ENCODE data around the gene BCAP31. TPM values are rescaled to one million over a fixed set of nuclear protein-coding genes. Genes with fewer than 3 reads are reported as not detected.

Gene BCAP31
- polyA plus RNA-seq (2013, experiment 1 of 4), result 109 TPM
- polyA plus RNA-seq (2013, experiment 2 of 4), result 108 TPM
- 76.1 TPM for polyA plus RNA-seq (2013, experiment 3 of 4)
- polyA plus RNA-seq (2013, experiment 4 of 4), result 84.9 TPM

DNA sequence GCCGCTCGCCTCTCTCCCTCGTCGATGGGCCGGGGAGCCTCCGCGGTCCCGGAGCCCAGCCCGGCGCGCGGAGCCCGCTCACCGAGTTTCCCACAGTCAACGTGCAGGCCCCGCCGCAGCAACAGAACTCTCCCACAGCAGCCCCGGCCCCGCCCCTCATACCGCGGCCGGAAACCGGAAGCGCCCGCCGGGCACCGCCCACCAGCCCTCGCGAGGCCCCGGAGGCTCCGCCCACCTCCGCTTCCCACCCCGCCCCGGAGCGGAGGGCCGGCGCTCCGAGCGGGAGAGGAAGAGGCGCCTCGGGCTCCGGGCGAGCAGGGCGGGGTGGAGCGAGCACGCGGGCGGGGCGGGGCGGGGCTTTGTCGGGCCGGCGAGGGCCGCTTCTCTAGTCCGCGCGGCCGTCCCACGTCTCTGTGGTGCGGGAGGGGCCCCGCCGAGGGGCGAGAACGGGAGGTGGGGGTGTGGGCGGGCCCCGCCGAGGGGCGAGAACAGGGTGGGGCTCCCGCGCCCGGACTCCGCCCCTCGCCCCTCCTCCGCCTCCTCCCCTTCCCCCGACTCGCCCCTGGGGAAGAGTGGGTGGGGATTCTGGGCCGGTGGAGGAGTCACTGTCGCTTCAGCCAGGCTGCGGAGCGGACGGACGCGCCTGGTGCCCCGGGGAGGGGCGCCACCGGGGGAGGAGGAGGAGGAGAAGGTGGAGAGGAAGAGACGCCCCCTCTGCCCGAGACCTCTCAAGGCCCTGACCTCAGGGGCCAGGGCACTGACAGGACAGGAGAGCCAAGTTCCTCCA is at the start of gene BCAP31, which contains the start of gene ABCD1:
BCAP31 (minus strand) TSS at position 136 of the 787 bp plus-strand sequence. CDS start 1,143 bp downstream, outside the sequence.
ABCD1 (plus strand) TSS at position 605 of the 787 bp plus-strand sequence. CDS start 411 bp downstream, outside the sequence.
- Histone ChIP-seq H3K4me3 (ENCODE audit: insufficient read depth, low read depth, low read length) (peak within 1 kb of the TSS; percentile 65), H3K36me3 (ENCODE audit: control insufficient read depth, insufficient read depth, low read length) (no peaks in the 10 kb centered on the region), H3K27ac (ENCODE audit: insufficient read depth, low read depth, low read length, poor library complexity, severe bottlenecking) (peak within 1 kb of the TSS; percentile 26), H3K9me3 (ENCODE audit: control insufficient read depth, low read length) (no peaks in the 10 kb centered on the region), H3K4me1 (ENCODE audit: control insufficient read depth, insufficient read depth, low read length) (peaks cover 9% of the 10 kb centered on the region), H3K27me3 (ENCODE audit: control insufficient read depth, insufficient read depth, low read length, poor library complexity, severe bottlenecking) (no peaks in the 10 kb centered on the region)
- WGBS, 2 experiments, result 0% methylated on average over 77 to 86 of the region's 88 CpGs

DNA sequence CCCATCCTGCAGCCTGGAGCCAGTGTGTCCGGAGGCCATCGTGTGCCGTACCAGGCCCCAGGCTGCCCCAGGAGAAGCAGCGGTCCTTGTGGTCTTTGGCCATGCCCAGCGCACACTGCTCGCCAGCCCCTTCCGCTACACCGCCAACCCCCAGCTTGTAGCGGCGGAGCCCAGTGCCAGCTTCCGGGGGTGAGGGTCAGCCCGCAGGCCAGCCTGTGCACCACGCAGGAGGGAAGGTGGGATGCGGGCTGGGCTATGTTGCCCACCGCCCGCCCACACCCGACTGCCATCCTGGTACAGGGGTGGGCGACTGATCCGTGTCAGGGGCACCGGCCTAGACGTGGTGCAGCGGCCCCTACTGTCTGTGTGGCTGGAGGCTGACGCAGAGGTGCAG is 49.0 kb upstream of the BCAP31 start:
- no peaks in the 10 kb centered on the region for H3K4me1 ChIP-seq (ENCODE audit: control insufficient read depth, insufficient read depth, low read length)
- WGBS, 2 experiments, result 96% methylated on average over 23 of the region's 23 CpGs
- H3K36me3 ChIP-seq (ENCODE audit: control insufficient read depth, insufficient read depth, low read length), result no peaks in the 10 kb centered on the region
- no peak overlapping the region for H3K27ac ChIP-seq (ENCODE audit: insufficient read depth, low read depth, low read length, poor library complexity, severe bottlenecking)
- no peak overlapping the region for H3K4me3 ChIP-seq (ENCODE audit: insufficient read depth, low read depth, low read length)
- no peaks in the 10 kb centered on the region for H3K9me3 ChIP-seq (ENCODE audit: control insufficient read depth, low read length)
- no peaks in the 10 kb centered on the region for H3K27me3 ChIP-seq (ENCODE audit: control insufficient read depth, insufficient read depth, low read length, poor library complexity, severe bottlenecking)

DNA sequence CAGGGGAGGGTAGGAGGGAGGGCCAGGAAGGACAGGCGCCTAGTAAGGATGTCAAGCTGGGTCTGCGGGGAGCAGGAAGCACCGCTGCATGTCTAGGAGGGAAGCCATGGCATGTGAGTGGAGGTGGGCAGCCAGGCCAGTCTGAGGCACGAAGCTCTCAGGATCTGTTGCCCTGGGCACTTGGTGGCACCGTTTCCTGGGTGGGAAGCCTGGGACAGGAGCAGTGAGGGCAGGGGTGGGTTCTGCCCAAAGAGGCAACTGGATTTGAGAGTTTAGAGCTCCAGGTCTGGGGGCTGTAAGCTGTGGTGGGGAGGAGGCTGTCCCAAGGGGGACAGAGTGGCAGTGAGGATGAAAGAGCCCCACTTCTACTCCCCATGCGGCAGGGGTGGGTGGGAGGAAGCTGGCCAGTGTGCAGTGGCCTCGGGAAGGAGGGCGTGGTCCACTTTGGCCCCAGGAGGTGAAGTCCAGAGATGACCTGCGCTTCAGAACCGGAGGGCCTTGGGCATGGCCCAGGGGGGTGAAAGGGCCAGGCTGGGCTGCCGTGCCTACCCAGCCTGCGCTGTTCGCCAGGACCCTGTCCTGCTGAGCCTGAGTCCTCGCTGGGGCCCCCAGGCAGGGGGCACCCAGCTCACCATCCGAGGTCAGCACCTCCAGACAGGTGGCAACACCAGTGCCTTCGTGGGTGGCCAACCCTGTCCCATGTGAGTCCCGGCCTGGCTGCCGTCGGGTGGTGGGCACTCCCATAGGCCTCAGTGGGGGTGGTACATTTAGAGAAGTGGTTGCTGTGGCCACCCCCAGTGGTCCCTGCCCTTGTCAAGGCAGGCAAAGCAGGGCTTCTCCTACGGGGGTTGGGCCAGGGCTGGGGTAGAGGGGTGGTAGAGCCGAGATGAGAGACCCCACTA is 48.4 kb upstream of the BCAP31 start:
- no peaks in the 10 kb centered on the region for H3K27me3 ChIP-seq (ENCODE audit: control insufficient read depth, insufficient read depth, low read length, poor library complexity, severe bottlenecking)
- no peaks in the 10 kb centered on the region for H3K4me1 ChIP-seq (ENCODE audit: control insufficient read depth, insufficient read depth, low read length)
- no peak overlapping the region for H3K4me3 ChIP-seq (ENCODE audit: insufficient read depth, low read depth, low read length)
- H3K36me3 ChIP-seq (ENCODE audit: control insufficient read depth, insufficient read depth, low read length), result no peaks in the 10 kb centered on the region
- no peak overlapping the region for H3K27ac ChIP-seq (ENCODE audit: insufficient read depth, low read depth, low read length, poor library complexity, severe bottlenecking)
- WGBS, 2 experiments, result 88 to 90% methylated on average over 21 of the region's 21 CpGs
- H3K9me3 ChIP-seq (ENCODE audit: control insufficient read depth, low read length), result no peaks in the 10 kb centered on the region

DNA sequence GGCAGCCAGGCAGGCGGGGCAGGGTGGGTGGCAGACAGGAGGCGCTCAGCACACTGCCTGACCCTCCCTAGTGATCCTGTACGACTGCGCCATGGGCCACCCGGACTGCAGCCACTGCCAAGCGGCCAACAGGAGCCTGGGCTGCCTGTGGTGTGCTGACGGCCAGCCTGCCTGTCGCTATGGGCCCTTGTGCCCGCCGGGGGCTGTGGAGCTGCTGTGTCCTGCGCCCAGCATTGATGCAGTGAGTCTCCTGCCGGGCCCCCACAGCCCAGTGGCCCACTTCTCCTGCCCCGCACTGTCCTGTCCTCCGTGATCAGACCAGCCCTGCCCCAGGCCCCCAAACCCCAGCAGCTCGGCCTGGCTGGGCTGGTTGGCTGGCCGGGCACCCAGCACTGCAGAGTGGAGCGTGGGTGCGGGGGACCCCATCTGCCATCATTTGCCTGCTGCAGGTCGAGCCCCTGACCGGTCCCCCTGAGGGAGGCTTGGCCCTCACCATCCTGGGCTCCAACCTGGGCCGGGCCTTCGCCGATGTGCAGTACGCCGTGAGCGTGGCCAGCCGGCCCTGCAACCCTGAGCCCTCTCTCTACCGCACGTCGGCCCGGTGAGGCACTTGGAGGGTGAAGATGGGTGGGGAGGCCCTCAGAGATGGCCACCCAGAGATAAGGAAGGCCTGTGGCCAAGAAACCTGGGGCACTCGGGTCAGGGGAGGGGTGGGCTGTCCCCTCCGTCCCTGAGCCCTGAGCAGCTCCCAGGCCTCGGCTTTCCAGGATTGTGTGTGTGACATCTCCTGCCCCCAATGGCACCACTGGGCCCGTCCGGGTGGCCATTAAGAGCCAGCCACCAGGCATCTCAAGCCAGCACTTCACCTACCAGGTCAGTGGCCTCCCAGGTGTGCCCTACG is 47.5 kb upstream of the BCAP31 start:
- Histone ChIP-seq H3K27ac (ENCODE audit: insufficient read depth, low read depth, low read length, poor library complexity, severe bottlenecking) (no peak overlapping the region), H3K4me3 (ENCODE audit: insufficient read depth, low read depth, low read length) (no peak overlapping the region), H3K9me3 (ENCODE audit: control insufficient read depth, low read length) (no peaks in the 10 kb centered on the region), H3K4me1 (ENCODE audit: control insufficient read depth, insufficient read depth, low read length) (peaks cover under 1% of the 10 kb centered on the region), H3K36me3 (ENCODE audit: control insufficient read depth, insufficient read depth, low read length) (no peaks in the 10 kb centered on the region), H3K27me3 (ENCODE audit: control insufficient read depth, insufficient read depth, low read length, poor library complexity, severe bottlenecking) (no peaks in the 10 kb centered on the region)
- 91% methylated on average over 37 of the region's 37 CpGs for WGBS, 2 experiments

DNA sequence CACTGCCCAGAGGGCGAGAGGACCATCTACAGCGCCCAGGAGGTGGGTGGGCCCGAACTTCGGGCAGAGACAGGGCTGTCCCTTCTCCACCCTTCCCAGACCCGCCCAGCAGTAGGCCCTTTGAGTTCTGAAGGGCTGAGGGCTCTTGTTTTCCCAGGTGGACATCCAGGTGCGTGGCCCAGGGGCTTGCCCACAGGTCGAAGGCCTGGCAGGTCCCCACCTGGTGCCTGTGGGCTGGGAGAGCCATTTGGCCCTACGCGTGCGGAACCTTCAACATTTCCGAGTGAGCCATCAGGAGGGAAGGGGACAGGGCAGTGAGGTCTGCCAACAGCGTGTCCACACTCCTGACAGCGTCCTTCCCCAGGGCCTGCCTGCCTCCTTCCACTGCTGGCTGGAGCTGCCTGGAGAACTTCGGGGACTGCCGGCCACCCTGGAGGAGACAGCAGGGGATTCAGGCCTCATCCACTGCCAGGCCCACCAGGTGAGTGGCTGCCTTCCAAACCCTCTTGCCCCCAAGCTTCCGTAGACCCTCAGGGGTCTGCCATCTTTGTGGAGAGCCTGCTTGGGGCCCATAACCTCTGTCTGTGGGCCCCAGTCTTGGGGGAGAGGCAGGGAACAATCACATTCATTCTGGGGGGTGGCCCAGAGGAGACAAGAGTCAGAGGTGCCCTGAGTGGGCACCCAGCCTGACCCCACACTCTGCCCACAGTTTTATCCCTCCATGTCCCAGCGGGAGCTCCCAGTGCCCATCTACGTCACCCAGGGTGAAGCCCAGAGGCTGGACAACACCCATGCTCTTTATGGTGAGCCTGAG is 46.6 kb upstream of the BCAP31 start:
- Histone ChIP-seq H3K4me3 (ENCODE audit: insufficient read depth, low read depth, low read length) (no peak overlapping the region), H3K36me3 (ENCODE audit: control insufficient read depth, insufficient read depth, low read length) (no peaks in the 10 kb centered on the region), H3K4me1 (ENCODE audit: control insufficient read depth, insufficient read depth, low read length) (peaks cover 4% of the 10 kb centered on the region), H3K9me3 (ENCODE audit: control insufficient read depth, low read length) (no peaks in the 10 kb centered on the region), H3K27ac (ENCODE audit: insufficient read depth, low read depth, low read length, poor library complexity, severe bottlenecking) (no peak overlapping the region), H3K27me3 (ENCODE audit: control insufficient read depth, insufficient read depth, low read length, poor library complexity, severe bottlenecking) (no peaks in the 10 kb centered on the region)
- WGBS, 2 experiments, result 94 to 95% methylated on average over 18 of the region's 18 CpGs

DNA sequence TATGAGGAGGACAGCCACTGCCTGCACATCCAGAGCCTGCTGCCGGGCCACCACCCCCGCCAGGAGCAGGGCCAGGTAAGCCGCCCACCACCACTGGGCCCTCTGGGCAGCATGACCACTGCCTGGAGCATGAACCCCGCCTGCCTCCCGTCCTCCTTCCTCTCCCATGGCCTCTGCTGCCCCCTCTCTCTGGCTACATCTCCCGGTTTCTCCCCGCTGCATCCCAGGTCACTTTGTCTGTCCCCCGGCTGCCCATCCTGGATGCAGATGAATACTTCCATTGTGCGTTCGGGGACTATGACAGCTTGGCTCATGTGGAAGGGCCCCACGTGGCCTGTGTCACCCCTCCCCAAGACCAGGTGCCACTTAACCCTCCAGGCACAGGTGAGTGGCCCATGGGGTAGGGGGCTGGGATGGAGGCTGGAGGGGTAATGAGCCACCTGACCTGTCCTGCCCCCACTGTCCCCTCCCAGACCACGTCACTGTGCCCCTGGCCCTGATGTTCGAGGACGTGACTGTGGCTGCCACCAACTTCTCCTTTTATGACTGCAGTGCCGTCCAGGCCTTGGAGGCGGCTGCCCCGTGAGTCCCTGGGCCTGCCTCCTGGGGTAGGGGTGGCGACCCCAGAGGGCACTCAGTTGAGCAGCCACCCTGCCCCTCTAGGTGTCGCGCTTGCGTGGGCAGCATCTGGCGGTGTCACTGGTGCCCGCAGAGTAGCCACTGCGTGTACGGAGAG is 45.8 kb upstream of the BCAP31 start:
- 89 to 91% methylated on average over 25 of the region's 25 CpGs for WGBS, 2 experiments
- Histone ChIP-seq H3K27ac (ENCODE audit: insufficient read depth, low read depth, low read length, poor library complexity, severe bottlenecking) (no peak overlapping the region), H3K4me1 (ENCODE audit: control insufficient read depth, insufficient read depth, low read length) (peaks cover 11% of the 10 kb centered on the region), H3K27me3 (ENCODE audit: control insufficient read depth, insufficient read depth, low read length, poor library complexity, severe bottlenecking) (no peaks in the 10 kb centered on the region), H3K9me3 (ENCODE audit: control insufficient read depth, low read length) (no peaks in the 10 kb centered on the region), H3K4me3 (ENCODE audit: insufficient read depth, low read depth, low read length) (no peak overlapping the region), H3K36me3 (ENCODE audit: control insufficient read depth, insufficient read depth, low read length) (no peaks in the 10 kb centered on the region)

DNA sequence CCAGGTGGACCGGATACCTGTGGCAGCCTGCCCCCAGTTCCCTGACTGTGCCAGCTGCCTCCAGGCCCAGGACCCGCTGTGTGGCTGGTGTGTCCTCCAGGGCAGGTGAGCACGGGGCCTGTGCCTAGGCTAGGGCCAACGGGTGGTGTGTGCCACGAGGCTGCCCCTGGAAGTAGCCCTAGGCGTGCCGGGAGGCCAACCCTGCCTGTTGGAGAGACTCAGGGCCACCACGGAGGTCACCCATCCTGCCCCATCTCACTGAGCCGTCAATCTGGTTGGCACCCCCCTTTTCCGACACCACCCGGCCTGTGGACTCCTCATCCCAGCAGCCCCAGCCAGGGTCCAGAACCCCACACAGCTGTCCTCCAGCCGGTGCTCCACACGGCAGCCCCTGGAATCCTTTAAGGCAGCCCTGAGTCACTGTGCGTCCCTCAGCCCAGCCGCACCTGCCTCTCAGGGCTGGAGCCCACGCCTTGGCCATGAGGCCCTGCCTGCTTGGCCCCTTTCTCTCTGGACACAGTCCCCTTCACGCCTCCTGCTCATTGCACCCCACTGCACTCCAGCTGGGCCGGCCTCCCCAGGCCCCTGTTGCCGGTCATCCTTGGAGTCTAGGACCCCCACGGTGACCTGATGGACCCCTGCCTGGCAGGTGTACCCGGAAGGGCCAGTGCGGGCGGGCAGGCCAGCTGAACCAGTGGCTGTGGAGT is 45.1 kb upstream of the BCAP31 start:
- no peak overlapping the region for H3K27ac ChIP-seq (ENCODE audit: insufficient read depth, low read depth, low read length, poor library complexity, severe bottlenecking)
- H3K4me3 ChIP-seq (ENCODE audit: insufficient read depth, low read depth, low read length), result no peak overlapping the region
- no peaks in the 10 kb centered on the region for H3K9me3 ChIP-seq (ENCODE audit: control insufficient read depth, low read length)
- peaks cover 15% of the 10 kb centered on the region for H3K4me1 ChIP-seq (ENCODE audit: control insufficient read depth, insufficient read depth, low read length)
- WGBS, 2 experiments, result 93% methylated on average over 23 of the region's 23 CpGs
- H3K36me3 ChIP-seq (ENCODE audit: control insufficient read depth, insufficient read depth, low read length), result no peaks in the 10 kb centered on the region
- no peaks in the 10 kb centered on the region for H3K27me3 ChIP-seq (ENCODE audit: control insufficient read depth, insufficient read depth, low read length, poor library complexity, severe bottlenecking)

DNA sequence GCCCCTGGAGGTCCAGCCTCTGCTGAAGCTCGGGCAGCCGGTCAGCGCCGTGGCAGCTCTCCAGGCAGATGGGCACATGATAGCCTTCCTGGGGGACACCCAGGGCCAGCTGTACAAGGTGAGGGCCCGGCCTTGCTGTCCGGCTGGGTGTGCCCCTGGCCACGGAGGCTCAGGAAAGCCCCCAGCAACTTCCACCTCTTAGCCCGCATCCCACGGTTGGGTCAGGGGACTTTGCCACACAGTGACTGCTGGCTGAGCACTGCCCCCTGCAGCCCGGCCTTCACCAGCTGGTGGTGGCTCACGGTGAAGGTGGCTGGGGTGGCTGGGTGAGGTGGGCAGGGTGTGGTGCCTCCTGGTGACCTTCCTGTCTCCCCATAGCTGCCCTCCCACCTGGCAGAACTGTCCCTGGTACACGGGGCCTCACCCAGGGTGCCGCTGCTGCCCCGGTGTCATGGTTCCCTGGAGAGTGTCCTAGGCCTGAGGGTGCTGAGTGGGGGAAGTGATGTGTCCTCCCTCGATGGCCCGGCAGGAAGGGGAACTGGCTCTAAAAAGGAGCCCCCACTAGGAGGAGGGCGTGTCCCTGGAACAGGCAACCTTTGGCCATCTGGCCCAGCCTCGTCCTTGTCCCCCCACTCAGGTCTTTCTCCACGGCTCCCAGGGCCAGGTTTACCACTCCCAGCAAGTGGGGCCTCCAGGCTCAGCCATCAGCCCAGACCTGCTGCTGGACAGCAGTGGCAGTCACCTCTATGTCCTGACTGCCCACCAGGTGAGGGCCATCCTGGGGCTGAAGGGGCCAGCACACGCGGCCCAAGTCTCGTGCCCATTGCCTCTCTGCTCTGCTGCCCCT is 44.3 kb upstream of the BCAP31 start:
- H3K4me3 ChIP-seq (ENCODE audit: insufficient read depth, low read depth, low read length), result no peak overlapping the region
- H3K36me3 ChIP-seq (ENCODE audit: control insufficient read depth, insufficient read depth, low read length), result no peaks in the 10 kb centered on the region
- 88 to 93% methylated on average over 22 of the region's 22 CpGs for WGBS, 2 experiments
- H3K27ac ChIP-seq (ENCODE audit: insufficient read depth, low read depth, low read length, poor library complexity, severe bottlenecking), result no peak overlapping the region
- peaks cover 15% of the 10 kb centered on the region for H3K4me1 ChIP-seq (ENCODE audit: control insufficient read depth, insufficient read depth, low read length)
- H3K9me3 ChIP-seq (ENCODE audit: control insufficient read depth, low read length), result no peaks in the 10 kb centered on the region
- H3K27me3 ChIP-seq (ENCODE audit: control insufficient read depth, insufficient read depth, low read length, poor library complexity, severe bottlenecking), result no peaks in the 10 kb centered on the region
